ENCODE results near the gene PLCH2. TPM values are rescaled to one million over a fixed set of nuclear protein-coding genes. Genes with fewer than 3 reads are reported as not detected.

PLCH2 gene
- total and polyA plus RNA-seq, 10 of the 15 experiments (the other 5 are each of a cell fraction or from before 2014, with no cell fraction given), result 0.03 to 0.73 (median 0.24) TPM; not detected in 3

- Histone ChIP-seq H3K27me3 (replicated peaks in 1 of 2; ENCODE audit: control insufficient read depth in 2 of 2, insufficient read depth in 2 of 2, low read length in 1 of 2) (no peaks in the 10 kb centered on the region), H3K9me3 (replicated peaks; ENCODE audit: control insufficient read depth, insufficient read depth, low read length) (no peaks in the 10 kb centered on the region), H3K27ac (ENCODE audit: control insufficient read depth, insufficient read depth) (no peak overlapping the region), H2AFZ (ENCODE audit: control insufficient read depth, low read depth, low read length) (no peak overlapping the region), H4K20me1 (ENCODE audit: control insufficient read depth, insufficient read depth) (no peaks in the 10 kb centered on the region), H3K36me3 (ENCODE audit: control insufficient read depth in 2 of 2, insufficient read depth in 2 of 2, low read length in 1 of 2) (no peaks in the 10 kb centered on the region), H3K79me2 (ENCODE audit: control insufficient read depth, insufficient read depth, low read length) (no peaks in the 10 kb centered on the region), H3K9ac (ENCODE audit: control insufficient read depth, insufficient read depth, low read length) (no peak overlapping the region), H3K4me1 (ENCODE audit: control insufficient read depth, insufficient read depth, low read length) (peaks cover 10% of the 10 kb centered on the region), H3K4me3 (no peak overlapping the region), H3K4me2 (ENCODE audit: control insufficient read depth, insufficient read depth) (no peak overlapping the region)
- no peak for ATAC-seq
- DNase-seq (ENCODE audit: low read depth, low spot score), result no peak
- ChIA-PET SMC1A (ENCODE audit: uncharacterized antibody, unreplicated experiment) (no interaction called here), RAD21 (ENCODE audit: unreplicated experiment) (no interaction called here), CTCF (no interaction called here), POLR2A (no interaction called here)
- intact Hi-C loops (cut with micrococcal nuclease; ENCODE audit: unreplicated experiment), result no loop called here
- in situ Hi-C loops (cut with MboI), result no loop called here
- BruUV-seq (replicated peaks), result no TSS peak
- FAIRE-seq, result no peak
- no peak for TF ChIP-seq BRCA1 (IDR thresholded peaks at IDR 0.05; ENCODE audit: low read depth, low read length)
- TF ChIP-seq NRF1 (conservative IDR thresholded peaks at IDR 0.05; ENCODE audit: low read depth, low read length), result no peak
- no peak for TF ChIP-seq TCF12 (IDR thresholded peaks at IDR 0.05; ENCODE audit: low read depth, low read length)
- no peak for TF ChIP-seq RB1 (IDR thresholded peaks at IDR 0.05; ENCODE audit: borderline replicate concordance)
- TF ChIP-seq, protein P1, sequence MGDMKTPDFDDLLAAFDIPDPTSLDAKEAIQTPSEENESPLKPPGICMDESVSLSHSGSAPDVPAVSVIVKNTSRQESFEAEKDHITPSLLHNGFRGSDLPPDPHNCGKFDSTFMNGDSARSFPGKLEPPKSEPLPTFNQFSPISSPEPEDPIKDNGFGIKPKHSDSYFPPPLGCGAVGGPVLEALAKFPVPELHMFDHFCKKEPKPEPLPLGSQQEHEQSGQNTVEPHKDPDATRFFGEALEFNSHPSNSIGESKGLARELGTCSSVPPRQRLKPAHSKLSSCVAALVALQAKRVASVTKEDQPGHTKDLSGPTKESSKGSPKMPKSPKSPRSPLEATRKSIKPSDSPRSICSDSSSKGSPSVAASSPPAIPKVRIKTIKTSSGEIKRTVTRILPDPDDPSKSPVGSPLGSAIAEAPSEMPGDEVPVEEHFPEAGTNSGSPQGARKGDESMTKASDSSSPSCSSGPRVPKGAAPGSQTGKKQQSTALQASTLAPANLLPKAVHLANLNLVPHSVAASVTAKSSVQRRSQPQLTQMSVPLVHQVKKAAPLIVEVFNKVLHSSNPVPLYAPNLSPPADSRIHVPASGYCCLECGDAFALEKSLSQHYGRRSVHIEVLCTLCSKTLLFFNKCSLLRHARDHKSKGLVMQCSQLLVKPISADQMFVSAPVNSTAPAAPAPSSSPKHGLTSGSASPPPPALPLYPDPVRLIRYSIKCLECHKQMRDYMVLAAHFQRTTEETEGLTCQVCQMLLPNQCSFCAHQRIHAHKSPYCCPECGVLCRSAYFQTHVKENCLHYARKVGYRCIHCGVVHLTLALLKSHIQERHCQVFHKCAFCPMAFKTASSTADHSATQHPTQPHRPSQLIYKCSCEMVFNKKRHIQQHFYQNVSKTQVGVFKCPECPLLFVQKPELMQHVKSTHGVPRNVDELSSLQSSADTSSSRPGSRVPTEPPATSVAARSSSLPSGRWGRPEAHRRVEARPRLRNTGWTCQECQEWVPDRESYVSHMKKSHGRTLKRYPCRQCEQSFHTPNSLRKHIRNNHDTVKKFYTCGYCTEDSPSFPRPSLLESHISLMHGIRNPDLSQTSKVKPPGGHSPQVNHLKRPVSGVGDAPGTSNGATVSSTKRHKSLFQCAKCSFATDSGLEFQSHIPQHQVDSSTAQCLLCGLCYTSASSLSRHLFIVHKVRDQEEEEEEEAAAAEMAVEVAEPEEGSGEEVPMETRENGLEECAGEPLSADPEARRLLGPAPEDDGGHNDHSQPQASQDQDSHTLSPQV (IDR thresholded peaks at IDR 0.05), result no peak
- TF ChIP-seq, protein P2, sequence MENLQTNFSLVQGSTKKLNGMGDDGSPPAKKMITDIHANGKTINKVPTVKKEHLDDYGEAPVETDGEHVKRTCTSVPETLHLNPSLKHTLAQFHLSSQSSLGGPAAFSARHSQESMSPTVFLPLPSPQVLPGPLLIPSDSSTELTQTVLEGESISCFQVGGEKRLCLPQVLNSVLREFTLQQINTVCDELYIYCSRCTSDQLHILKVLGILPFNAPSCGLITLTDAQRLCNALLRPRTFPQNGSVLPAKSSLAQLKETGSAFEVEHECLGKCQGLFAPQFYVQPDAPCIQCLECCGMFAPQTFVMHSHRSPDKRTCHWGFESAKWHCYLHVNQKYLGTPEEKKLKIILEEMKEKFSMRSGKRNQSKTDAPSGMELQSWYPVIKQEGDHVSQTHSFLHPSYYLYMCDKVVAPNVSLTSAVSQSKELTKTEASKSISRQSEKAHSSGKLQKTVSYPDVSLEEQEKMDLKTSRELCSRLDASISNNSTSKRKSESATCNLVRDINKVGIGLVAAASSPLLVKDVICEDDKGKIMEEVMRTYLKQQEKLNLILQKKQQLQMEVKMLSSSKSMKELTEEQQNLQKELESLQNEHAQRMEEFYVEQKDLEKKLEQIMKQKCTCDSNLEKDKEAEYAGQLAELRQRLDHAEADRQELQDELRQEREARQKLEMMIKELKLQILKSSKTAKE (IDR thresholded peaks at IDR 0.05; ENCODE audit: low read depth, poor library complexity, severe bottlenecking), result no peak
- WGBS (ENCODE audit: insufficient coverage, insufficient replicate concordance, low lambda C conversion rate, missing lambda C conversion rate), result 35% methylated on average over 4 of the region's 4 CpGs
Observed at GRCh38 chr1:2499260-2499659, 23.2 kb downstream of the PLCH2 start.

Data from GM12878 (cell line).